ENCODE measurements around the gene SENP3. TPM values are rescaled to one million over a fixed set of nuclear protein-coding genes. Genes with fewer than 3 reads are reported as not detected.

SENP3 gene
- total and polyA plus RNA-seq, 2 of the 4 experiments (the other 2 are of a cell fraction): 82.4 to 120 TPM

DNA sequence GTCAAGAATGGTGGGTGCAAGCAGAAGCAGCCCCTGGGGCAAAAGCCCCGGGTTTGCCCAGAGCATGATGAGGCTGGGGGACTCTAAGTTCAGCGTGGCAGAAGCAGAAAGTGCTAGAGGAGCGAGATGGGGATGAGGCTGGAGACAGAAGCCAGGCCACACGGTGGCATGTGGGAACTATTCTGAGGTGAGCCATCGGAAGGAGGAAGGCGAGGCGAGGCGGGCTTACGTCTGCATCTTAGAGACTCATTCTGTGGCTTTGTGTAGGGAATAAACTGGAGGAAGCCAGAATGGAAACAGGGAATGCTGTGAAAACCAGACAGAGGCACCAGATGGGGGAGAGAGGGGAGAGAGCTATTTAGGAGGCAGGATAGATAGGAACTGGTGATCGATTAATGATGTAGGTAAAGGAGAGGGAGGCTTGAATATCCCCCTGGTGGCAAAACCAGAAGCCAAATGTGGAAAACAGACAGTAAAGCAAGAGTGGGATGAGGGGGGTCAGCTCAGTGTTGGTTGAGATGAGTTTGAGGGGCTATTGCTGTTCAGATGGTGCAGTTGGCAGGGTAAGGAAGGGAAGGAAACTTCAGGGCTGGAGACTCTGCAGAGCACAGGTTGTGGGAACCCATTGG is 6.3 kb upstream of the SENP3 start:
- H4K91ac ChIP-seq (ENCODE audit: insufficient read depth, low read depth, low read length): no peak overlapping the region
- H3K56ac ChIP-seq (ENCODE audit: extremely low read depth, insufficient read depth, low read length): no peak overlapping the region
- no peak overlapping the region for H4K5ac ChIP-seq (ENCODE audit: low read depth, low read length)
- no peaks in the 10 kb centered on the region for H3K9me3 ChIP-seq (ENCODE audit: control insufficient read depth, insufficient read depth, low read length)
- no peak overlapping the region for H3K23ac ChIP-seq (ENCODE audit: low read depth, low read length)
- no peaks in the 10 kb centered on the region for H3K27me3 ChIP-seq (ENCODE audit: control insufficient read depth, insufficient read depth, low read length)
- H2AK5ac ChIP-seq (ENCODE audit: low read depth, low read length): no peak overlapping the region
- H2AK9ac ChIP-seq (replicated peaks; ENCODE audit: low read depth, low read length, poor library complexity): no peak overlapping the region
- in situ Hi-C loops (cut with MboI; ENCODE audit: low sequenced_read_pairs): loop anchor here (10.0 kb wide), 1 partner anchor 201 kb away; the partner anchor contains the start of genes KCTD11 and TMEM95
- H3K4ac ChIP-seq (ENCODE audit: low read depth, low read length): no peak overlapping the region
- H3K14ac ChIP-seq (replicated peaks; ENCODE audit: low read depth, low read length): no peak overlapping the region
- peaks cover 6% of the 10 kb centered on the region; the same call in 1 of the 2 replicates for H3K4me1 ChIP-seq (ENCODE audit: control insufficient read depth, insufficient read depth, low read length)
- H3K36me3 ChIP-seq (ENCODE audit: control insufficient read depth, insufficient read depth, low read length): peaks cover 4% of the 10 kb centered on the region; the same call in 1 of the 2 replicates
- peaks cover 0 to 1% of the 10 kb centered on the region in 2 experiments; a peak in 2 of 4 replicates for H3K79me1 ChIP-seq (ENCODE audit: low read depth in 1 of 2, low read length in 2 of 2)
- no peak overlapping the region for H3K4me3 ChIP-seq (ENCODE audit: insufficient read depth, low read depth, low read length)
- no peaks in the 10 kb centered on the region for H4K20me1 ChIP-seq (ENCODE audit: insufficient read depth, low read length)
- H3K27ac ChIP-seq (ENCODE audit: insufficient read depth, low read length): no peak overlapping the region
- H4K8ac ChIP-seq (ENCODE audit: low read depth in 2 of 2, low read length in 2 of 2): no peak overlapping the region
- ChIA-PET CTCF (no interaction called here), POLR2A (ENCODE audit: unreplicated experiment) (no interaction called here)
- dilution Hi-C loops (cut with HindIII; ENCODE audit: low sequenced_read_pairs, unreplicated experiment): no loop called here
- no peak overlapping the region for H3K18ac ChIP-seq (ENCODE audit: low read depth, low read length)
- no peak for DNase-seq
- no peak for ATAC-seq (ENCODE audit: low read depth)
- H2BK20ac ChIP-seq (ENCODE audit: low read depth, low read length): no peak overlapping the region
- H2BK5ac ChIP-seq (ENCODE audit: low read depth, low read length, poor library complexity, severe bottlenecking): no peak overlapping the region
- H3K9me1 ChIP-seq (ENCODE audit: insufficient read depth, low read length): no peaks in the 10 kb centered on the region
- no peak overlapping the region for H2AFZ ChIP-seq (replicated peaks; ENCODE audit: low read length, poor library complexity)
- H2BK15ac ChIP-seq (ENCODE audit: low read depth, low read length): no peak overlapping the region
- no TSS peak for BruUV-seq (replicated peaks)
- no peak overlapping the region for H3K9ac ChIP-seq (ENCODE audit: low read depth, low read length)
- 50% methylated on average over 4 of the region's 10 CpGs; no CpG with 5 or more reads in 1 of the 2 experiments for WGBS, 2 experiments (ENCODE audit: extremely low coverage in 2 of 2, insufficient read length in 1 of 2)
- H2BK120ac ChIP-seq (ENCODE audit: low read depth, low read length): no peak overlapping the region
- TF ChIP-seq, protein P1, sequence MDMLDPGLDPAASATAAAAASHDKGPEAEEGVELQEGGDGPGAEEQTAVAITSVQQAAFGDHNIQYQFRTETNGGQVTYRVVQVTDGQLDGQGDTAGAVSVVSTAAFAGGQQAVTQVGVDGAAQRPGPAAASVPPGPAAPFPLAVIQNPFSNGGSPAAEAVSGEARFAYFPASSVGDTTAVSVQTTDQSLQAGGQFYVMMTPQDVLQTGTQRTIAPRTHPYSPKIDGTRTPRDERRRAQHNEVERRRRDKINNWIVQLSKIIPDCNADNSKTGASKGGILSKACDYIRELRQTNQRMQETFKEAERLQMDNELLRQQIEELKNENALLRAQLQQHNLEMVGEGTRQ (IDR thresholded peaks at IDR 0.05; ENCODE audit: low read depth, low read length): no peak
- TF ChIP-seq, protein P2, sequence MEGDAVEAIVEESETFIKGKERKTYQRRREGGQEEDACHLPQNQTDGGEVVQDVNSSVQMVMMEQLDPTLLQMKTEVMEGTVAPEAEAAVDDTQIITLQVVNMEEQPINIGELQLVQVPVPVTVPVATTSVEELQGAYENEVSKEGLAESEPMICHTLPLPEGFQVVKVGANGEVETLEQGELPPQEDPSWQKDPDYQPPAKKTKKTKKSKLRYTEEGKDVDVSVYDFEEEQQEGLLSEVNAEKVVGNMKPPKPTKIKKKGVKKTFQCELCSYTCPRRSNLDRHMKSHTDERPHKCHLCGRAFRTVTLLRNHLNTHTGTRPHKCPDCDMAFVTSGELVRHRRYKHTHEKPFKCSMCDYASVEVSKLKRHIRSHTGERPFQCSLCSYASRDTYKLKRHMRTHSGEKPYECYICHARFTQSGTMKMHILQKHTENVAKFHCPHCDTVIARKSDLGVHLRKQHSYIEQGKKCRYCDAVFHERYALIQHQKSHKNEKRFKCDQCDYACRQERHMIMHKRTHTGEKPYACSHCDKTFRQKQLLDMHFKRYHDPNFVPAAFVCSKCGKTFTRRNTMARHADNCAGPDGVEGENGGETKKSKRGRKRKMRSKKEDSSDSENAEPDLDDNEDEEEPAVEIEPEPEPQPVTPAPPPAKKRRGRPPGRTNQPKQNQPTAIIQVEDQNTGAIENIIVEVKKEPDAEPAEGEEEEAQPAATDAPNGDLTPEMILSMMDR (conservative IDR thresholded peaks at IDR 0.05; ENCODE audit: low read depth, low read length): 0 out of 2 replicates have a peak, but pooled peaks have one; percentile 3
- intact Hi-C loops (cut with micrococcal nuclease): no loop called here
- H3K4me2 ChIP-seq (ENCODE audit: low read depth, low read length): no peak overlapping the region

Measured in IMR-90 (cell line).